ENCODE results near the gene SYNDIG1. TPM values are rescaled to one million over a fixed set of nuclear protein-coding genes. Genes with fewer than 3 reads are reported as not detected.

Gene SYNDIG1
- total and polyA plus RNA-seq, 2 donors = 1.7 to 2.2 TPM

DNA sequence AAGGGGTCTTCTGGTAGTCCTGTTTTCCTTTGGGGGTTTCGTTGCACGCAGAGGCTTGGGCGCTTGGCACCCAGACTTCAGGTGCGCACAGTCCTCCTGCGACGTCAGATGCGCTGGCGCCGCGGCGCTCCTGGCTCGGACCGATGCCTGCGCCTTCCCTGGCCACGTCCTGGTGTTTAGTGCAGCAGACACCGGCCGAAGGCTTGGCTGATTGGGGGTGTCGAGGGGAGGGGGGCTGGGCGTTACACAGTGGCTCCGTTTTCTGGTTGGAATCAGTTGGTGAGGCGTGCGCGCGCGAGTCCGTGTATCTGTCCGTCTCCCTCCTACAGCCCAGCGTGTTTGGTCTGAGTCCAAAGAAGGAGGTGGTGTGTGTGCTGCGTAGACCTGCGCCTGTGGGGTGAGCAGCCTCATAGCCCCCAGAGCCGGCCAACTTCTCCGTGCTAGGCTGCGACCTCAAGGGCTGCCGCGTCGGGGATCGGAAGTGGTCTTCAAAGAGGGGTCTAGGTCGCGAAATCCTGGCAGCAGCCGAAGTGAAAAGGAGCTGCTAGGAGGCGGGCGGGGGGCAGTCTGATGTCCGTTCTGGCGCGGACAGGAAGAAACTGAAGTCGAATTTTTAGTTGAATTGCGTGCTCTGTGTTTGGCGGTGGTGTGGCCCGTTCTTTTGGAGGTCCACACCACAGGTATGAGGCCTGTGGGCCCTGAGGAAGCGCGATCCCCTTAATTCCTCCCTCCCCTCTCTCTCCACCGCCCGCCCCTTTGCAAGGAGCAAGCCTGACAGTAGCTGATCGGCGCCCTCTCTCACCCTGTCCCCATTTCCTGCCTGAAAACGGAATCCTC lies 1.5 kb downstream of the SYNDIG1 start:
- H3K36me3 ChIP-seq (ENCODE audit: insufficient read depth) = no peaks in the 10 kb centered on the region
- H3K4me1 ChIP-seq (ENCODE audit: insufficient read depth) = no peaks in the 10 kb centered on the region
- 2% methylated on average over 56 of the region's 56 CpGs for WGBS
- peak overlapping the region; percentile 48 for H3K4me3 ChIP-seq (ENCODE audit: low read depth, low read length)
- no peak overlapping the region for H3K27ac ChIP-seq (ENCODE audit: low read depth)
- DNase-seq (ENCODE audit: extremely low spot score) = no peak

DNA sequence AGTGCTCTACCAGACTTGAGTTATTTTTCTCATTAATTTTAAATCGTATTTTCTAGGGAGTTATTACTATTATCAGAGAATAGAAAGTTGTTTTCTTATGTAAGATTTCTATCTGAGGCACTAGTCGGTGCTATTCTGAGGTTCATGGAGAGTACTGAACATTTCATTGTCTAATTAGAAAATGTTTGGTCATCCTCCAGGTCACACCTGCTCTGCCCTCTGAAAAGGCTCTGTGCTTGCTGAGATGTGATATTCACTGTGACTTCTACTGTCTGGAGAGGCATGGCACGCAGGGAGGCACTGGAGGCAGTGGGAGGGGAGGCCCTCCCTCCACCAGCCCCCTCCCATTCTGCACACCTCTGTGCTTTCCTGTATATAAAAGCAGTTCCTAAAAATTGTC lies 3.0 kb downstream of the SYNDIG1 start:
- 80% methylated on average over 3 of the region's 3 CpGs for WGBS
- no peaks in the 10 kb centered on the region for H3K4me1 ChIP-seq (ENCODE audit: insufficient read depth)
- no peak overlapping the region for H3K4me3 ChIP-seq (ENCODE audit: low read depth, low read length)
- no peaks in the 10 kb centered on the region for H3K36me3 ChIP-seq (ENCODE audit: insufficient read depth)
- H3K27ac ChIP-seq (ENCODE audit: low read depth) = no peak overlapping the region
- no peak for DNase-seq (ENCODE audit: extremely low spot score)

DNA sequence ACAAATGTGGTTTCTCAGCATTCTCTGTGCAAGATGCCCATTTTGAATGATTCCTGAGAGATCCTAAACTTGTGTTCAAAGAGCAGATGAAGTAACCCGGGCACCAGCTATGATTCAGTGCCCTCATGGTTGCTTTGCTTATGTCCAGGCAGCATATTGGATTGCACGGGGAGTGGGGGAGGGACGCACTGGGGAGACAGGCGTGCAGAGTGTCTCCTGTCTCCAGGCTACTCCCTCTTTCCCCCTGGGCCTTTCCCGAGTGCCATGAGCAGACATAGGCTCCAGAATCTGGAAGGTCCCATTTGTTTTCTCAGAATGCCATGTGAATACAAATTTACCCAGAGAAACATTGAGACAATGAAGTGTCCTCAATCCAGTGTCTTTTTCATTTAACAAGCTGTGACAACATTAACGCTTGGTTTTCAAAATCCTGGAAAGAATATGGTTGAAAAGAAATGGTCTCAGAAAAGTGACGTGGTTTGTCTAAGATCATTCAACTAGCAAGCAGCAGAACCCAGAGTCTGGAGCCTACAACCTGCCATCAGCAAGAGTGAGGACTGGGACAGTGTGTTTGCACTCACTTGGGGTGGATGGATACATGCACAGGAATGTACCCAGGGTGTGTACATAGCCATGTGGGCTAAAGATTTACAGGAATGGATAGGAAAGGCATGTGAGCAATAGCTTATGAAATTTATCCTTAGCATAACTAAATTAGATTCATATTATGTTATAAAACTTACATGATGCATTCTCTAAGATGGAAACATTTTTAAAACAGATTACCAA lies 4.2 kb downstream of the SYNDIG1 start:
- H3K4me1 ChIP-seq (ENCODE audit: insufficient read depth) = no peaks in the 10 kb centered on the region
- H3K4me3 ChIP-seq (ENCODE audit: low read depth, low read length) = no peak overlapping the region
- 69% methylated on average over 7 of the region's 7 CpGs for WGBS
- DNase-seq (ENCODE audit: extremely low spot score) = no peak
- H3K36me3 ChIP-seq (ENCODE audit: insufficient read depth) = no peaks in the 10 kb centered on the region
- H3K27ac ChIP-seq (ENCODE audit: low read depth) = no peak overlapping the region

DNA sequence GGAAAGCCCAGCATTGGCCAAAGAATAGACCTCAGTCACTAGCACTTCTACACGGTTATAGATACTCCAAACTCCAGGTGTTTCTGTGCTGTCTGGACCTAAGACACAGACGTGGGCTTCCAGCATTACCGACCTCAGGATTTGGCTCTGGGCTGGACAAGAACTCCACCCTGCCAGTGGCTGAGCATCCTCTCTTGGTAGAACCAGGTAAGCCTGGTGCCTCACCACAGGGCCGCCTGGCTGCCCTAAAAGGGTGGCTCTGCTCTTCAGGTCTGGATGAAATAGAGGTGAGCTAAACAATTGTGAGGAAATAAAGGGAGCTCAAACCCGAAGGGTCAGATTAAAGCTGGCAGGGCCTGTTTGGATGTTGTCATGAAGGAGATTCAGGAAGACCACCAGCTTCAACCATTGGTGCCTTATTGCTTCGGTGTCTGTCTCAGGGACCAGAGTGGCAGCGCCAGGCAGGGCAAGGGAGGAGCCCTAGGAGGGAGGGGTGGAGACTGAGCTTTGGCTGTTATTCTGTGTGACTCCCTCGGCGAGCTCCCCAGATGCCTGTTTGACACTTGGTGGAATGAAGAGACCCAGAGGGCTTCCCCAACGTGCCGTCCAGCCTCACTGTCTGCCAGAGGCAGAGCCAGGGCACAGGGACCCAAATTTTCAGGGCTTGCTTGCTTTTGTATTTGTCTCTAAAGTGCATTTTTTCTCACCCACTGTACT lies 8.6 kb downstream of the SYNDIG1 start:
- H3K36me3 ChIP-seq (ENCODE audit: insufficient read depth) = no peaks in the 10 kb centered on the region
- H3K4me3 ChIP-seq (ENCODE audit: low read depth, low read length) = no peak overlapping the region
- H3K27ac ChIP-seq (ENCODE audit: low read depth) = no peak overlapping the region
- no peak for DNase-seq (ENCODE audit: extremely low spot score)
- WGBS = 68% methylated on average over 11 of the region's 11 CpGs
- no peaks in the 10 kb centered on the region for H3K4me1 ChIP-seq (ENCODE audit: insufficient read depth)

DNA sequence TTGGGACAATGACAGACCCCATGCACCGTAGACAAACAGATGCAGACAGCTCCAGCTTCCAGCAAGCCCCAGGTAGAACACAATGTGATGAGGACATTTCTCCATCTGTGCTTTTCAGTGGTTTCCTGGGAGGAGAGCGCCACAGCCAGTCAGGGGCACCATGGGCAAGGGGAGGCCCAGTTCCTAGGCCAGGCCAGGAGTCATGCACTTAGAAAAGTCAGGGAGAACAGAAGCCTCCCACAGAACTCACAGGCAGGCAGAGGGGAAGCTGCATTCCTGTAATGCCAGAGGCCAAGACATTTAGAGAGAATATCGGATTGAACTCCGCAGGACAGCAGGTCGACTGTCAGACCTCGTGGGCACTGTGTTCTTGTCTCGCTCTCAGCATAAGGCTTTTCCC lies 9.2 kb downstream of the SYNDIG1 start:
- 77% methylated on average over 7 of the region's 7 CpGs for WGBS
- no peaks in the 10 kb centered on the region for H3K36me3 ChIP-seq (ENCODE audit: insufficient read depth)
- no peak for DNase-seq (ENCODE audit: extremely low spot score)

DNA sequence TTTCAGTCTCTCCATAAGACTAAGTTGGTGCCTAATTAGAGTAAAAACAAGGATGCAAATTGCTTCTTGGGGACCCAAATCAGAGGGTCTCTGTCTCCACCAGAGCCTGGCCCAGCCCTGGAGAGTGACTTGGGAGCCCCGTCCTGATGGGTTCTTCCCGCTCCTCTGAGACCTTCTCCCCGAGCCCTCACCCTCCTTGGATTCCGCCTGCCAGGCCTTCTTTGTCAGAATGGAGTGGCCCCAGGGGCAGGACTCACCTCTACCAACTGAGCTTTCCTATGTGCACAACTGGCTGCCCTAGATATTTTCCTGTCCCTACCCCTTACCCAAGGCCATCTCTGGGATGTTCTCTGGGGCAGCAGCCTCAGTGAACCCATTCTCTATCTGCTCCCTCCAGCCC lies 9.7 kb downstream of the SYNDIG1 start:
- 94% methylated on average over 4 of the region's 4 CpGs for WGBS
- Histone ChIP-seq H3K27ac (ENCODE audit: low read depth) (no peak overlapping the region), H3K36me3 (ENCODE audit: insufficient read depth) (no peaks in the 10 kb centered on the region), H3K4me1 (ENCODE audit: insufficient read depth) (no peaks in the 10 kb centered on the region), H3K4me3 (ENCODE audit: low read depth, low read length) (no peak overlapping the region)
- DNase-seq (ENCODE audit: extremely low spot score) = no peak

More for the DNA sequence above, 9.2 kb downstream of the SYNDIG1 start:
- H3K4me1 ChIP-seq (ENCODE audit: insufficient read depth) = no peaks in the 10 kb centered on the region
- no peak overlapping the region for H3K27ac ChIP-seq (ENCODE audit: low read depth)
- H3K4me3 ChIP-seq (ENCODE audit: low read depth, low read length) = no peak overlapping the region

DNA sequence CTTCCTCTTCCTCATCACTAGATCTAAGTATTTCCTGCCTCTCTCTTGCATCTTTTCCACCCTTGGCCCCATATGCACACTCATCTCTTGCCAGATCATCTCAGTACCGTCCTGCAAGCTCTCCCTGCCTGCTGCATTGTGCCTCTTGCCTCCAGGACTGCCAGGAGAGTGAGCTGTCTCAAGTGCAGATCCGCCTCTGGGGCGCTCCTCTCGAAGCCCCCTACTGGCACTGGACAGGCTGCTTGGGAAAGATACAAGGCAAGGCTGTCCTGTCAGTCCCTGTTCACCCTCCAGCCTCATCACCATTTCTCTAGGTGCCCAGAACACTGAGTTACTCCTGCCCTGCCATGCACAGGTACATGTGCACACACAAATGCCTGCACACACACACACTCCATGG lies 10.2 kb downstream of the SYNDIG1 start:
- no peak overlapping the region for H3K27ac ChIP-seq (ENCODE audit: low read depth)
- no peaks in the 10 kb centered on the region for H3K36me3 ChIP-seq (ENCODE audit: insufficient read depth)
- DNase-seq (ENCODE audit: extremely low spot score) = no peak
- H3K4me1 ChIP-seq (ENCODE audit: insufficient read depth) = no peaks in the 10 kb centered on the region
- 57% methylated on average over 4 of the region's 4 CpGs for WGBS
- no peak overlapping the region for H3K4me3 ChIP-seq (ENCODE audit: low read depth, low read length)

DNA sequence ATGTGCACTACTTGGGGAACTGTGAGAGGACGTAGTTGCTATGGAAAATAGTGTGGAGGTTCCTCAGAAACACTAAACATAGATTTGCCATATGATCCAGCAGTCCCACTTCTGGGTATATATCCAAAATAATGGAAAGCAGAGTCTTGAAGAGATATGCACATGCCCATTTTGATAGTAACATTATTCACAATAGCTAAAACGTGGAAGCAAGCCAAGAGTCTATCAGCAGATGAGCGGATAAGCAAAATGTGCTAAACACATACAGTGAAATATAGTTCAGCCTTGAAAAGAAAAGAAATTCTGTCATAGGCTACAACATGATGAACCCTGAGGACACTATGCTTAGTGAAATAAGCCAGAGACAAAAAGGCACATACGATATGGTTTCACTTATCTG lies 11.1 kb downstream of the SYNDIG1 start:
- H3K4me3 ChIP-seq (ENCODE audit: low read depth, low read length) = no peak overlapping the region
- 55% methylated on average over 4 of the region's 4 CpGs for WGBS
- no peaks in the 10 kb centered on the region for H3K36me3 ChIP-seq (ENCODE audit: insufficient read depth)
- H3K27ac ChIP-seq (ENCODE audit: low read depth) = no peak overlapping the region
- H3K4me1 ChIP-seq (ENCODE audit: insufficient read depth) = no peaks in the 10 kb centered on the region
- DNase-seq (ENCODE audit: extremely low spot score) = no peak

DNA sequence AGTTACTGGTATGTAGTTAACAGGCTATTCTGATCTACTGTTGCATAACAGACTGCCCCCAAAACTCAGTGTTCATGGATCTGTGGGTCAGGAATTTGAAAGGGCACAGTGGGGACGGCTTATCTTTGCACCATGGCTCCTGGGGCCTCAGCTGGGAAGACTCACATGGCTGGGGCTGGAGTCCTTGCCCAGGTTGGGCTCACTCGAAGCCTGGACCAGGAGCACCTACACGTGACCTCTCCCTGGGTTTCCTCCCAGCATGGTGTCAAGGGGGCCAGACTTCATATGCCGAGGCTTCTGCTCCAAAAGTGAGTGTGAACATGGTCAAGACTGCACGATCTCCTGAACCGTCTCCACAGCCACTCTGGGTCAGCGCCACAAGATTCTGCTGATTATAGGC lies 11.7 kb downstream of the SYNDIG1 start:
- H3K4me1 ChIP-seq (ENCODE audit: insufficient read depth) = no peaks in the 10 kb centered on the region
- H3K36me3 ChIP-seq (ENCODE audit: insufficient read depth) = no peaks in the 10 kb centered on the region
- DNase-seq (ENCODE audit: extremely low spot score) = no peak
- H3K27ac ChIP-seq (ENCODE audit: low read depth) = no peak overlapping the region
- no peak overlapping the region for H3K4me3 ChIP-seq (ENCODE audit: low read depth, low read length)
- 80% methylated on average over 7 of the region's 7 CpGs for WGBS

DNA sequence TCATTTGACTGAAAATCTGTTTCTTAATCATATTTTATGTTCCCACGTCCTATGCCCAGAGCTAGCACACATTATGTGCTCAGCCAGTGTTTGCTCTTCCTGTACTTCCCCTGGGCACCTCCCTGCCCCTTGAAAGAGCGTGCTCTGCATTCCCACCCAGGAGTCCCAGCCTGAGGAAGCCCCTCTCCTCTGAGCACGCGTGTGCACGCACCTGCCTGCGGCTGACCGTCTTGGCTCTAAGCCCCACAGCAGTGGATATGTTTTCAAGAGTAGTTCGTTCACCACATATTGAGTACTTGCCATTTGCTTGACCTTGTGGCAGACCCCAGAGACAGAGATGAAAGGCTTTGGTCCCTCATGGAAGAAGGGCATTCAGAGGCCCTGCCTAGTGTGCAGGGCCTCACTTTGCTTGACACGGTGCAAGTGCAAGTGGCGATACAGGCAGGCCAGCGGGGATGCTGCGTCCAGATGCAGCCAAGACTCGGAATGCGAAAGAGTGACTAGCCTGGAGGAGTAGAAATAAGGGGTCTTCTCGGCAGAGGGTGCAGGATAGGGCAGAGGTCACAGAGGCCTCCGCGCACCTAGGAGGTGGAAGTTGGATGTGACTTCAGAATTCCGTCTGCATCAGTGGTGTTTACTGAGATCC lies 14.1 kb downstream of the SYNDIG1 start:
- 87% methylated on average over 18 of the region's 18 CpGs for WGBS
- no peak for DNase-seq (ENCODE audit: extremely low spot score)
- no peak overlapping the region for H3K27ac ChIP-seq (ENCODE audit: low read depth)
- no peak overlapping the region for H3K4me3 ChIP-seq (ENCODE audit: low read depth, low read length)
- H3K4me1 ChIP-seq (ENCODE audit: insufficient read depth) = no peaks in the 10 kb centered on the region
- no peaks in the 10 kb centered on the region for H3K36me3 ChIP-seq (ENCODE audit: insufficient read depth)

DNA sequence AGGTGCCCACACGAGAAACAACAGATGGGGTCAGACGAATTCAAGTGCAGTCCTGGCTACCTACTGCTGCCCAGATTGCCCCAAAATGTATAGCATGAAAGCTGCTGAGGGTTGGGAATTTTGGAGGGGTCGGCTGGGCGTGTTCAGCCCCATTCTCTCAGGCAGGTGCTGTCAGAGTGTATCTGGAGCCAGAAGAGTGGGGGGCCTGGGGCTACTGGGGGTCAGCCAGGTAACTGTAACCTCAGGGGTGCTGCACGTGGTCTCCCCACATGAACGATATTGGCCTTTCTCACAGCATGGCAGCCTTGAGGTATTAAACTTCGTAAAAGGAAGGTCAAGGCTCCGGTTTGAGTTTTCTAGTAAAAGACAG lies 14.6 kb downstream of the SYNDIG1 start:
- Histone ChIP-seq H3K4me3 (ENCODE audit: low read depth, low read length) (no peak overlapping the region), H3K27ac (ENCODE audit: low read depth) (no peak overlapping the region), H3K36me3 (ENCODE audit: insufficient read depth) (no peaks in the 10 kb centered on the region), H3K4me1 (ENCODE audit: insufficient read depth) (no peaks in the 10 kb centered on the region)
- WGBS = 80% methylated on average over 8 of the region's 8 CpGs
- DNase-seq (ENCODE audit: extremely low spot score) = no peak

DNA sequence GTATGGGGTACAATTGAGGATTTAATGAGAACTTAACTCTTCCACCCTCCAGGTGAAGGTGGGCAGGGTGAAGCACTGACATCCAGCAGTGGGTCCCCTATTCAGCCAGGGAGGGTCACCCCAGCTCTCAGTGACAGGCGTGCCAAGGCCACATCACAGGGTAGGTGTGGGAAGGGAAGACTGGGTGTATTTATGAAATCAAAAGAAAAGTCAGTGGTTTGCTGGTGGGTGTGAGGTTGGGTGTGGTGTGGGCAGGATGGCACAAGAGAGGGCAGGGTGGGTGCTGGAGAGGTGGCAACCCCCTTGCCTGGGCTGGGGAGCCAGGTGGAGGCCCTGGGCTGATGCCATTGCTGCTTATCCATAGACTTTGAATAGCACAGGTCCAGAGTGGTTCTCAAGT lies 16.6 kb downstream of the SYNDIG1 start:
- H3K27ac ChIP-seq (ENCODE audit: low read depth) = no peak overlapping the region
- 93% methylated on average over 1 of the region's 1 CpG for WGBS
- H3K4me3 ChIP-seq (ENCODE audit: low read depth, low read length) = no peak overlapping the region
- DNase-seq (ENCODE audit: extremely low spot score) = no peak
- H3K4me1 ChIP-seq (ENCODE audit: insufficient read depth) = no peaks in the 10 kb centered on the region
- no peaks in the 10 kb centered on the region for H3K36me3 ChIP-seq (ENCODE audit: insufficient read depth)

DNA sequence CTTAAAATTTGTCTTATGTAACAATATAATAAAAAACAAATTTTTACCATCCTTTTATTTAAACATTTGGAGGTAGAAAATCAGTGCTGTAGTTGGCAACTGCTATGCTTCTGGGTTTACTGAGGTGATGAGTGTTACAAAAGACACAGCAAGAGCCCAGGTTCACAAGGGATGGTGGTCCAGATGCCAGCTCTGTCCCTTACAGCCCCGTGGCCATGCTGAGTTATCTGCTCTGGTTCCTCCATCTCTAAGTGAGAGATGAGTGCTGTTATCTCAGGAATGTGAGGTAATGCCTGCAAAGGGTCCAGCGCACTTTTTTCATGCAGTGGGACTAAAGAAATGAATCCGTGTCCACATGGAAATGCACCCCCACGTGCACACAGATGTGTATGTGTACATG lies 17.8 kb downstream of the SYNDIG1 start:
- Histone ChIP-seq H3K36me3 (ENCODE audit: insufficient read depth) (no peaks in the 10 kb centered on the region), H3K4me1 (ENCODE audit: insufficient read depth) (no peaks in the 10 kb centered on the region), H3K27ac (ENCODE audit: low read depth) (no peak overlapping the region), H3K4me3 (ENCODE audit: low read depth, low read length) (no peak overlapping the region)
- 37% methylated on average over 4 of the region's 4 CpGs for WGBS
- DNase-seq (ENCODE audit: extremely low spot score) = no peak

Data from urinary bladder (tissue), 4 donors.